Dedifferentiated amniotic fluid mesenchymal stem cell (primary cell): ENCODE results near the gene RPL36.
"Not testable (repeated sequence)": the region's sequence is repeated elsewhere in the genome, so short reads cannot be mapped to it uniquely, and the experiment has no call there.

ENCODE experiments used
- DNase-seq: peaks from one replicate; pipeline ENCODE4 v3.0.0-alpha.2; 2016; ENCODE audit errors: extremely low spot score

Gene RPL36

GRCh38 chr19:5690955-5691821, 1.1 kb downstream of the RPL36 start:
- DNase-seq = no peak

- no peak for DNase-seq
These were observed 2.0 kb downstream of the RPL36 start for GRCh38 chr19:5691822-5692722.

GRCh38 chr19:5692723-5693194, 2.7 kb downstream of the RPL36 start:
- DNase-seq = no peak

GRCh38 chr19:5693195-5694166, 3.4 kb downstream of the RPL36 start:
- no peak for DNase-seq

- DNase-seq = no peak
These were observed 4.3 kb downstream of the RPL36 start for GRCh38 chr19:5694167-5694955.

- DNase-seq = no peak
These were observed 5.0 kb downstream of the RPL36 start for GRCh38 chr19:5694956-5695648.

GRCh38 chr19:5695649-5696195, 5.6 kb downstream of the RPL36 start:
- no peak for DNase-seq

- DNase-seq = no peak
These were observed 6.3 kb downstream of the RPL36 start for GRCh38 chr19:5696196-5697021.

- DNase-seq = no peak
These were observed 7.2 kb downstream of the RPL36 start for GRCh38 chr19:5697022-5697889.

GRCh38 chr19:5697890-5698634, 8.0 kb downstream of the RPL36 start:
- no peak for DNase-seq

- no peak for DNase-seq
These were observed 8.7 kb downstream of the RPL36 start for GRCh38 chr19:5698635-5699422.

- DNase-seq = no peak
These were observed 10.5 kb downstream of the RPL36 start for GRCh38 chr19:5700455-5701092.

- not testable (repeated sequence) for DNase-seq
These were observed 11.9 kb downstream of the RPL36 start for GRCh38 chr19:5702053-5702410.

GRCh38 chr19:5703819-5704818, 14.0 kb downstream of the RPL36 start:
- DNase-seq = no peak

- no peak for DNase-seq
These were observed 15.5 kb downstream of the RPL36 start for GRCh38 chr19:5705552-5705951.
